Fibroblast of lung (primary cell): ENCODE data around the gene MAP1LC3B2. TPM values are rescaled to one million over a fixed set of nuclear protein-coding genes. Genes with fewer than 3 reads are reported as not detected.

Experiments
- DNase-seq, 2 donors: peaks; one replicate each; pipeline versions ENCODE4 v3.0.0 to v3.0.0-alpha.2; 2010; ENCODE audit warnings: low read depth in 2 of 2
- H2AFZ ChIP-seq: 2 replicates; pipeline ENCODE4 v1.5.1; 2012; ENCODE audit warnings: low read length, control low read depth, inconsistent platforms
- H3K27ac ChIP-seq: 2 replicates; pipeline ENCODE4 v1.5.1; 2011; ENCODE audit warnings: low read length, control low read depth; ENCODE audit not compliant: insufficient read depth
- H3K27me3 ChIP-seq: 2 replicates; pipeline ENCODE4 v1.5.1; 2011; ENCODE audit warnings: mild to moderate bottlenecking, low read length; ENCODE audit not compliant: control insufficient read depth, insufficient read depth
- H3K36me3 ChIP-seq: 2 replicates; pipeline ENCODE4 v1.5.1; 2011; ENCODE audit warnings: low read length; ENCODE audit not compliant: control insufficient read depth, insufficient read depth
- H3K4me1 ChIP-seq: 2 replicates; pipeline ENCODE4 v1.5.1; 2011; ENCODE audit warnings: low read length; ENCODE audit not compliant: control insufficient read depth, insufficient read depth; ENCODE audit errors: extremely low read depth
- H3K4me2 ChIP-seq: 2 replicates; pipeline ENCODE4 v1.5.1; 2011; ENCODE audit warnings: low read length, control low read depth; ENCODE audit not compliant: insufficient read depth; ENCODE audit errors: extremely low read depth
- H3K4me3 ChIP-seq, 4 experiments: fragments of 200-600 bp in 1 of 4; sonication (generic) in 1 of 4; replicated peaks in 1 of 4; 2 replicates each; pipeline ENCODE4 v1.5.1; 2011 to 2016; ENCODE audit warnings: low read length in 4 of 4, low read depth in 3 of 4, mild to moderate bottlenecking in 3 of 4, control low read depth in 2 of 4, inconsistent platforms in 1 of 4, mixed read lengths in 1 of 4; ENCODE audit not compliant: insufficient read depth in 1 of 4; ENCODE audit errors: control extremely low read depth in 1 of 4
- H3K79me2 ChIP-seq: 2 replicates; pipeline ENCODE4 v1.5.1; 2012; ENCODE audit warnings: mild to moderate bottlenecking, low read length, inconsistent platforms; ENCODE audit not compliant: control insufficient read depth, insufficient read depth
- H3K9ac ChIP-seq: 2 replicates; pipeline ENCODE4 v1.5.1; 2011; ENCODE audit warnings: mild to moderate bottlenecking, low read length, control low read depth; ENCODE audit not compliant: insufficient read depth
- H3K9me3 ChIP-seq: 2 replicates; pipeline ENCODE4 v1.5.1; 2012; ENCODE audit warnings: low read depth, low read length; ENCODE audit not compliant: control insufficient read depth, insufficient read depth
- H4K20me1 ChIP-seq: 2 replicates; pipeline ENCODE4 v1.5.1; 2011; ENCODE audit warnings: low read length; ENCODE audit not compliant: control insufficient read depth, insufficient read depth; ENCODE audit errors: extremely low read depth
- EZH2 ChIP-seq: IDR thresholded peaks from 2 replicates; pipeline ENCODE4 v1.5.1; 2012; ENCODE audit warnings: low read length, control low read depth, mild to moderate bottlenecking; ENCODE audit errors: missing control alignments
- polyA plus RNA-seq, 2 donors: library from polyadenylated mRNA; depleted of rRNA in 1 of 2; stranded (reverse) in 1 of 2; unstranded in 1 of 2; fragments of >200 nt; gene quantifications; 2 replicates each; pipeline ENCODE4 v1.2.1, GENCODE V29; 2011 to 2012; ENCODE audit warnings: missing spikeins in 1 of 2
- total RNA-seq: library from RNA; depleted of rRNA; stranded (reverse); fragments of >200 nt; gene quantifications from 2 replicates; pipeline ENCODE4 v1.2.1, GENCODE V29; 2014
- TF ChIP-seq, protein P1 (sequence below), 2 donors: IDR thresholded peaks in 1 of 2; conservative IDR thresholded peaks in 1 of 2; 1 replicate in 1 of 2; 2 replicates in 1 of 2; pipeline ENCODE4 v1.5.1; 2011 to 2012; ENCODE audit warnings: low read length in 2 of 2, control low read depth in 1 of 2, inconsistent platforms in 1 of 2, low read depth in 1 of 2, mild to moderate bottlenecking in 1 of 2

MAP1LC3B2 gene
- total and polyA plus RNA-seq, 2 donors (not counting 1 experiment from before 2014, with no cell fraction given) = 1.2 TPM

DNA sequence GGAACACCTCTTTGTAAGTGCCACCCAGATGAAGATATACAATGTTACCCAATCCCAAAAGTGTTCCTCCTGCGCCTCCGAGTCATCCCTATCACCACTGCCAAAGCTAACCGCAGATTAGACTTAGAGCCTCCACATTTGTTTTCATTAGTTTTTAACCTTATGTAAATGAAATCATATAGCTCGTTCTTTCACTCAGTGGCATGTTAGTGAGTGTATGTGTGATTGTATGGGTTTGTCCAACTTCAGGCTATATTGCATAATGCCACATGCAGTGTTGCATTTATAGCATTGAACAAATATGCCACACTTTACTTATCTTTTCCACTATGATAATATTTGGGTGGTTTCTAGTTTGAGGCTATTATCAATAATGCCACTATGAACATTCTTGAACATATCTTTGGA lies 18.0 kb downstream of the MAP1LC3B2 start:
- H3K9me3 ChIP-seq = no peaks in the 10 kb centered on the region
- no peaks in the 10 kb centered on the region for H3K79me2 ChIP-seq
- no peaks in the 10 kb centered on the region for H4K20me1 ChIP-seq
- no peak overlapping the region for H3K9ac ChIP-seq
- H2AFZ ChIP-seq = no peak overlapping the region
- no peak overlapping the region for H3K4me2 ChIP-seq
- no peaks in the 10 kb centered on the region for H3K4me1 ChIP-seq
- TF ChIP-seq, protein P1, sequence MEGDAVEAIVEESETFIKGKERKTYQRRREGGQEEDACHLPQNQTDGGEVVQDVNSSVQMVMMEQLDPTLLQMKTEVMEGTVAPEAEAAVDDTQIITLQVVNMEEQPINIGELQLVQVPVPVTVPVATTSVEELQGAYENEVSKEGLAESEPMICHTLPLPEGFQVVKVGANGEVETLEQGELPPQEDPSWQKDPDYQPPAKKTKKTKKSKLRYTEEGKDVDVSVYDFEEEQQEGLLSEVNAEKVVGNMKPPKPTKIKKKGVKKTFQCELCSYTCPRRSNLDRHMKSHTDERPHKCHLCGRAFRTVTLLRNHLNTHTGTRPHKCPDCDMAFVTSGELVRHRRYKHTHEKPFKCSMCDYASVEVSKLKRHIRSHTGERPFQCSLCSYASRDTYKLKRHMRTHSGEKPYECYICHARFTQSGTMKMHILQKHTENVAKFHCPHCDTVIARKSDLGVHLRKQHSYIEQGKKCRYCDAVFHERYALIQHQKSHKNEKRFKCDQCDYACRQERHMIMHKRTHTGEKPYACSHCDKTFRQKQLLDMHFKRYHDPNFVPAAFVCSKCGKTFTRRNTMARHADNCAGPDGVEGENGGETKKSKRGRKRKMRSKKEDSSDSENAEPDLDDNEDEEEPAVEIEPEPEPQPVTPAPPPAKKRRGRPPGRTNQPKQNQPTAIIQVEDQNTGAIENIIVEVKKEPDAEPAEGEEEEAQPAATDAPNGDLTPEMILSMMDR (conservative IDR thresholded peaks at IDR 0.05 in 1 of 2, IDR thresholded peaks at IDR 0.05 in 1 of 2; ENCODE audit: low read depth in 1 of 2, low read length in 2 of 2) = no peak
- TF ChIP-seq EZH2 = no peak
- no peak overlapping the region for H3K27ac ChIP-seq
- DNase-seq = peak in 1 of 2 donors; percentile 52
- peaks cover 2% of the 10 kb centered on the region for H3K27me3 ChIP-seq
- H3K36me3 ChIP-seq = no peaks in the 10 kb centered on the region
- no peak overlapping the region for H3K4me3 ChIP-seq

DNA sequence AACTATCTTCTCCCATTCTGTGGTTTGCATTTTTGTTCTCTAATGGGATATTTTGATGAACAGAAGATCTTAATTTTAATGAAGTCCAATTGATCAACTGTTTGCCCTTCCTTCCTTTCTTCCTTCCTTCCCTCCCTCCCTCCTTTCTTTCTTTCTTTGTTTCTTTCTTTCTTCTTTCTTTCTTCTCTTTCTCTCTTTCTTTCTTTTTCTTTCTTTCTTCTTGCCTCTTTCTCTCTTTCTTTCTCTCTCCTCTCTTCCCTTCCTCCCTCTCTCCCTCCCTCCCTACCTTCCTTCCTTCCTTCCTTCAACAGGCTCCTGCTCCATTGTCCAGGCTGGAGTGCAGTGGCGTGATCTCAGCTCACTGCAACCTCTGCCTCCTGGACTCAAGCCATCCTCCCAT lies 18.9 kb downstream of the MAP1LC3B2 start:
- H3K4me2 ChIP-seq = no peak overlapping the region
- H4K20me1 ChIP-seq = no peaks in the 10 kb centered on the region
- H3K9ac ChIP-seq = no peak overlapping the region
- no peaks in the 10 kb centered on the region for H3K4me1 ChIP-seq
- H3K79me2 ChIP-seq = no peaks in the 10 kb centered on the region
- H3K9me3 ChIP-seq = no peaks in the 10 kb centered on the region
- TF ChIP-seq, protein P1 (conservative IDR thresholded peaks at IDR 0.05 in 1 of 2, IDR thresholded peaks at IDR 0.05 in 1 of 2; ENCODE audit: low read depth in 1 of 2, low read length in 2 of 2) = no peak
- TF ChIP-seq EZH2 = no peak
- no peak overlapping the region for H3K27ac ChIP-seq
- no peak overlapping the region for H3K4me3 ChIP-seq
- no peak overlapping the region for H2AFZ ChIP-seq
- peaks cover 2% of the 10 kb centered on the region for H3K27me3 ChIP-seq
- no peaks in the 10 kb centered on the region for H3K36me3 ChIP-seq
- DNase-seq = no peak

DNA sequence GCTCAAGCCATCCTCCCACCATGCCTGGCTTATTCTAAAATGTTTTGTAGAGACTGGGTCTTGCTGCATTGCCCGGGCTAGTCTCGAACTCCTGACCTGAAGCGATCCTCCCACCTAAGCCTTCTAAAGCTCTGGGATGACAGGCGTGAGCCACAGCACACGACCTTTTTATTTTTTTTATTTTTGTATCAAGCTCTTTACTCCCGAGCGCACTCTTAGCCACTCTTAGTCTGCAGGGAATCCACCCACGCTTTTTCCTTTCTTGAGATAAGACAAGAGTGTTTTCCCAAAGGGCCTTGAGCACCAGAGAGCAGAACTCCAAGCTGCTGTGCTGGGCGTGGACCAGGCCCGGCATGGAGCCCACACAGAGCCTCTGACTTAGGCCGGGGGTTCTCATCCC lies 23.4 kb downstream of the MAP1LC3B2 start:
- Histone ChIP-seq H3K4me3 (no peak overlapping the region), H3K79me2 (no peaks in the 10 kb centered on the region), H3K4me2 (no peak overlapping the region), H3K27ac (no peak overlapping the region), H3K9me3 (no peaks in the 10 kb centered on the region), H2AFZ (no peak overlapping the region), H3K9ac (no peak overlapping the region), H3K4me1 (no peaks in the 10 kb centered on the region), H3K36me3 (no peaks in the 10 kb centered on the region), H3K27me3 (peaks cover 5% of the 10 kb centered on the region), H4K20me1 (no peaks in the 10 kb centered on the region)
- peak in 1 of 2 donors; percentile 73 for DNase-seq
- no peak for TF ChIP-seq EZH2
- TF ChIP-seq, protein P1 (conservative IDR thresholded peaks at IDR 0.05 in 1 of 2, IDR thresholded peaks at IDR 0.05 in 1 of 2; ENCODE audit: low read depth in 1 of 2, low read length in 2 of 2) = no peak
